Measurements from ENCODE around the gene NT5E.

The NT5E gene

GRCh38 chr6:85408039-85408438 is 41.8 kb upstream of the NT5E start:
- H3K36me3 Mint-ChIP-seq (ENCODE audit: low read depth), result no peaks in the 10 kb centered on the region
- no peak overlapping the region for H3K27ac Mint-ChIP-seq

GRCh38 chr6:85412911-85413430 is 36.9 kb upstream of the NT5E start:
- Mint-ChIP-seq H3K4me3 (peak overlapping the region in 1 of 3 experiments; percentile 13), H3K9me3 (peaks cover 6% of the 10 kb centered on the region), H3K27ac (peak overlapping the region in 2 of 3 experiments; percentile 34 to 69), H3K27me3 (ENCODE audit: low read depth) (peaks cover 8% of the 10 kb centered on the region), H3K36me3 (ENCODE audit: low read depth) (no peaks in the 10 kb centered on the region), H3K4me1 (peaks cover 23% of the 10 kb centered on the region)
- TF ChIP-seq CTCF (IDR thresholded peaks at IDR 0.05; ENCODE audit: unreplicated experiment in 3 of 3), result no peak

More at GRCh38 chr6:85408039-85408438, 41.8 kb upstream of the NT5E start:
- Mint-ChIP-seq H3K27me3 (ENCODE audit: low read depth) (peaks cover 8% of the 10 kb centered on the region), H3K4me3 (no peak overlapping the region), H3K4me1 (peaks cover 14% of the 10 kb centered on the region), H3K9me3 (peaks cover 6% of the 10 kb centered on the region)
- no peak for TF ChIP-seq CTCF (IDR thresholded peaks at IDR 0.05; ENCODE audit: unreplicated experiment in 3 of 3)

- H3K4me1 Mint-ChIP-seq, result peaks cover 36% of the 10 kb centered on the region
- TF ChIP-seq CTCF (IDR thresholded peaks at IDR 0.05; ENCODE audit: unreplicated experiment in 3 of 3), result no peak
- peak overlapping the region in 2 of 3 experiments; percentile 53 to 54 for H3K27ac Mint-ChIP-seq
- H3K9me3 Mint-ChIP-seq, result peaks cover 6% of the 10 kb centered on the region
- H3K4me3 Mint-ChIP-seq, result no peak overlapping the region
- H3K27me3 Mint-ChIP-seq (ENCODE audit: low read depth), result peaks cover 8% of the 10 kb centered on the region
- H3K36me3 Mint-ChIP-seq (ENCODE audit: low read depth), result no peaks in the 10 kb centered on the region
Observed at GRCh38 chr6:85416049-85416448, 33.8 kb upstream of the NT5E start.

GRCh38 chr6:85416766-85417165 is 33.1 kb upstream of the NT5E start:
- Mint-ChIP-seq H3K27me3 (ENCODE audit: low read depth) (peaks cover 8% of the 10 kb centered on the region), H3K27ac (peak overlapping the region in 2 of 3 experiments; percentile 53 to 54), H3K4me1 (peaks cover 36% of the 10 kb centered on the region), H3K4me3 (no peak overlapping the region), H3K9me3 (peaks cover 6% of the 10 kb centered on the region), H3K36me3 (ENCODE audit: low read depth) (no peaks in the 10 kb centered on the region)
- TF ChIP-seq CTCF (IDR thresholded peaks at IDR 0.05; ENCODE audit: unreplicated experiment in 3 of 3), result no peak

- TF ChIP-seq CTCF (IDR thresholded peaks at IDR 0.05; ENCODE audit: unreplicated experiment in 3 of 3), result no peak
- Mint-ChIP-seq H3K9me3 (peaks cover 6% of the 10 kb centered on the region), H3K4me3 (no peak overlapping the region), H3K36me3 (ENCODE audit: low read depth) (no peaks in the 10 kb centered on the region), H3K4me1 (peaks cover 36% of the 10 kb centered on the region), H3K27me3 (ENCODE audit: low read depth) (peaks cover 6% of the 10 kb centered on the region), H3K27ac (no peak overlapping the region)
Observed at GRCh38 chr6:85417336-85417735, 32.5 kb upstream of the NT5E start.

GRCh38 chr6:85418059-85418458 is 31.8 kb upstream of the NT5E start:
- Mint-ChIP-seq H3K27me3 (ENCODE audit: low read depth) (no peaks in the 10 kb centered on the region), H3K36me3 (ENCODE audit: low read depth) (no peaks in the 10 kb centered on the region), H3K4me1 (peaks cover 30% of the 10 kb centered on the region), H3K27ac (peak overlapping the region in 1 of 3 experiments; percentile 77), H3K9me3 (no peaks in the 10 kb centered on the region), H3K4me3 (no peak overlapping the region)
- TF ChIP-seq CTCF (IDR thresholded peaks at IDR 0.05; ENCODE audit: unreplicated experiment in 3 of 3), result no peak

All from nephron (organoid).